Activated naive CD8-positive, alpha-beta T cell treated with anti-CD3 and anti-CD28 coated beads for 36 hours (primary cell): ENCODE data around the gene PTDSS2. TPM values are rescaled to one million over a fixed set of nuclear protein-coding genes. Genes with fewer than 3 reads are reported as not detected.

Source experiments
- DNase-seq: peaks from one replicate; pipeline ENCODE4 v3.0.0; 2021
- H3K27ac Mint-ChIP-seq: one replicate; pipeline ENCODE4 v1.8.0; 2022; ENCODE audit warnings: mild to moderate bottlenecking, moderate library complexity, mixed read lengths
- H3K27me3 Mint-ChIP-seq: one replicate; pipeline ENCODE4 v1.8.0; 2022; ENCODE audit warnings: mild to moderate bottlenecking, mixed read lengths
- H3K36me3 Mint-ChIP-seq: one replicate; pipeline ENCODE4 v1.8.0; 2021; ENCODE audit warnings: mild to moderate bottlenecking, mixed read lengths
- H3K4me1 Mint-ChIP-seq: one replicate; pipeline ENCODE4 v1.8.0; 2021; ENCODE audit warnings: mixed read lengths
- H3K4me3 Mint-ChIP-seq: one replicate; pipeline ENCODE4 v1.8.0; 2022; ENCODE audit warnings: mild to moderate bottlenecking, moderate library complexity, mixed read lengths
- H3K9me3 Mint-ChIP-seq: one replicate; pipeline ENCODE4 v1.8.0; 2022; ENCODE audit warnings: mixed read lengths
- total RNA-seq, 2 experiments: library from RNA; stranded (reverse); gene quantifications; one replicate each; pipeline ENCODE4 v1.2.3, GENCODE V29; 2021

PTDSS2 gene
- total RNA-seq, 2 experiments from 2014 or later: 17.3 to 18.2 TPM

- Mint-ChIP-seq H3K27ac (no peak overlapping the region), H3K9me3 (no peaks in the 10 kb centered on the region), H3K27me3 (no peaks in the 10 kb centered on the region), H3K36me3 (peaks cover 6% of the 10 kb centered on the region), H3K4me3 (no peak overlapping the region), H3K4me1 (peaks cover 1% of the 10 kb centered on the region)
- DNase-seq: no peak
These were observed 41.3 kb downstream of the PTDSS2 start for GRCh38 chr11:491358-491757.

GRCh38 chr11:492427-493226, 42.5 kb downstream of the PTDSS2 start:
- H3K36me3 Mint-ChIP-seq: peaks cover 16% of the 10 kb centered on the region
- H3K27me3 Mint-ChIP-seq: no peaks in the 10 kb centered on the region
- H3K27ac Mint-ChIP-seq: no peak overlapping the region
- H3K4me3 Mint-ChIP-seq: no peak overlapping the region
- no peaks in the 10 kb centered on the region for H3K9me3 Mint-ChIP-seq
- DNase-seq: no peak
- peaks cover 6% of the 10 kb centered on the region for H3K4me1 Mint-ChIP-seq

- no peak for DNase-seq
- Mint-ChIP-seq H3K36me3 (peaks cover 25% of the 10 kb centered on the region), H3K27me3 (no peaks in the 10 kb centered on the region), H3K4me1 (peaks cover 6% of the 10 kb centered on the region), H3K9me3 (no peaks in the 10 kb centered on the region), H3K4me3 (no peak overlapping the region), H3K27ac (no peak overlapping the region)
These were observed 44.9 kb downstream of the PTDSS2 start for GRCh38 chr11:494761-495536.

- no peak for DNase-seq
- no peak overlapping the region for H3K4me3 Mint-ChIP-seq
- H3K36me3 Mint-ChIP-seq: peaks cover 25% of the 10 kb centered on the region
- no peaks in the 10 kb centered on the region for H3K9me3 Mint-ChIP-seq
- H3K4me1 Mint-ChIP-seq: peaks cover 6% of the 10 kb centered on the region
- H3K27ac Mint-ChIP-seq: peak overlapping the region; percentile 16
- H3K27me3 Mint-ChIP-seq: no peaks in the 10 kb centered on the region
These were observed 45.5 kb downstream of the PTDSS2 start for GRCh38 chr11:495537-495931.

- no peaks in the 10 kb centered on the region for H3K9me3 Mint-ChIP-seq
- no peak overlapping the region for H3K4me3 Mint-ChIP-seq
- H3K36me3 Mint-ChIP-seq: peaks cover 24% of the 10 kb centered on the region
- peaks cover 6% of the 10 kb centered on the region for H3K4me1 Mint-ChIP-seq
- H3K27ac Mint-ChIP-seq: peak overlapping the region; percentile 69
- no peak for DNase-seq
- no peaks in the 10 kb centered on the region for H3K27me3 Mint-ChIP-seq
These were observed 46.9 kb downstream of the PTDSS2 start for GRCh38 chr11:496834-497564.

GRCh38 chr11:497565-498296, 47.7 kb downstream of the PTDSS2 start:
- Mint-ChIP-seq H3K4me3 (no peak overlapping the region), H3K36me3 (peaks cover 24% of the 10 kb centered on the region), H3K4me1 (peaks cover 6% of the 10 kb centered on the region), H3K27ac (peak overlapping the region; percentile 69), H3K27me3 (no peaks in the 10 kb centered on the region), H3K9me3 (no peaks in the 10 kb centered on the region)
- DNase-seq: no peak

- H3K4me3 Mint-ChIP-seq: no peak overlapping the region
- no peaks in the 10 kb centered on the region for H3K9me3 Mint-ChIP-seq
- DNase-seq: no peak
- H3K36me3 Mint-ChIP-seq: peaks cover 24% of the 10 kb centered on the region
- H3K27me3 Mint-ChIP-seq: no peaks in the 10 kb centered on the region
- H3K27ac Mint-ChIP-seq: no peak overlapping the region
- H3K4me1 Mint-ChIP-seq: peaks cover 8% of the 10 kb centered on the region
These were observed 48.5 kb downstream of the PTDSS2 start for GRCh38 chr11:498297-499181.

GRCh38 chr11:499201-500076, 49.4 kb downstream of the PTDSS2 start:
- peaks cover 8% of the 10 kb centered on the region for H3K4me1 Mint-ChIP-seq
- H3K4me3 Mint-ChIP-seq: no peak overlapping the region
- peaks cover 22% of the 10 kb centered on the region for H3K36me3 Mint-ChIP-seq
- DNase-seq: no peak
- H3K9me3 Mint-ChIP-seq: no peaks in the 10 kb centered on the region
- no peaks in the 10 kb centered on the region for H3K27me3 Mint-ChIP-seq
- H3K27ac Mint-ChIP-seq: no peak overlapping the region

- Mint-ChIP-seq H3K4me3 (no peak overlapping the region), H3K4me1 (peaks cover 20% of the 10 kb centered on the region), H3K9me3 (no peaks in the 10 kb centered on the region), H3K27me3 (no peaks in the 10 kb centered on the region), H3K36me3 (peaks cover 28% of the 10 kb centered on the region), H3K27ac (no peak overlapping the region)
- DNase-seq: no peak
These were observed 51.1 kb downstream of the PTDSS2 start for GRCh38 chr11:501001-501682.

- H3K27me3 Mint-ChIP-seq: no peaks in the 10 kb centered on the region
- H3K27ac Mint-ChIP-seq: peak overlapping the region; percentile 56
- H3K4me1 Mint-ChIP-seq: peaks cover 22% of the 10 kb centered on the region
- peaks cover 27% of the 10 kb centered on the region for H3K36me3 Mint-ChIP-seq
- H3K4me3 Mint-ChIP-seq: no peak overlapping the region
- DNase-seq: no peak
- H3K9me3 Mint-ChIP-seq: no peaks in the 10 kb centered on the region
These were observed 51.7 kb downstream of the PTDSS2 start for GRCh38 chr11:501683-502287.

GRCh38 chr11:502288-503178, 52.5 kb downstream of the PTDSS2 start:
- Mint-ChIP-seq H3K4me1 (peaks cover 18% of the 10 kb centered on the region), H3K36me3 (peaks cover 20% of the 10 kb centered on the region), H3K27ac (no peak overlapping the region), H3K4me3 (no peak overlapping the region), H3K9me3 (no peaks in the 10 kb centered on the region), H3K27me3 (no peaks in the 10 kb centered on the region)
- no peak for DNase-seq
